GM12878 (cell line): ENCODE data around the gene MEIS1. TPM values are rescaled to one million over a fixed set of nuclear protein-coding genes. Genes with fewer than 3 reads are reported as not detected.

Source experiments
- ATAC-seq: fragments of 200-7000 bp; cut with Tn5 transposase; 3 replicates; pipeline ENCODE4 v1.9.1; 2020; ENCODE audit warnings: mild to moderate bottlenecking, moderate library complexity
- BruUV-seq: library from RNA; stranded (reverse); fragments of 400-500 nt; replicated peaks from 2 replicates; lab custom pipeline; 2021; lab: Mats Ljungman, UMichigan
- CTCF ChIA-PET: fragments of 300-600 bp; sonication (Branson Sonifier 250); formaldehyde crosslinking; extraction: SDS; loops from one replicate; lab custom pipeline; 2021; ENCODE audit warnings: inconsistent platforms; lab: Yijun Ruan, JAX
- POLR2A ChIA-PET: fragments of 350-600 bp; formaldehyde crosslinking; extraction: SDS; loops from one replicate; lab custom pipeline; 2021; ENCODE audit warnings: inconsistent platforms; lab: Charles Lee
- RAD21 ChIA-PET: fragments of 300-600 bp; sonication (Branson Sonifier 250); formaldehyde crosslinking; loops from one replicate; lab custom pipeline; 2023; ENCODE audit warnings: antibody characterized with exemption; ENCODE audit not compliant: unreplicated experiment; lab: Charles Lee
- SMC1A ChIA-PET: fragments of 300-600 bp; sonication (Branson Sonifier 250); formaldehyde crosslinking; loops from one replicate; lab custom pipeline; 2023; ENCODE audit not compliant: unreplicated experiment, uncharacterized antibody; lab: Charles Lee
- DNase-seq: peaks from one replicate; pipeline ENCODE4 v3.0.0-alpha.2; 2011; ENCODE audit warnings: low read depth, low spot score
- FAIRE-seq: peaks from 3 replicates; lab custom pipeline; 2011; peaks lifted over from hg19 to GRCh38; lab: Jason Lieb, UNC
- H2AFZ ChIP-seq: 2 replicates; pipeline ENCODE4 v1.6.0; 2011; ENCODE audit warnings: low read depth, low read length, control low read depth; ENCODE audit not compliant: control insufficient read depth
- H3K27ac ChIP-seq: 2 replicates; pipeline ENCODE4 v1.5.1; 2011; ENCODE audit warnings: control low read depth; ENCODE audit not compliant: control insufficient read depth, insufficient read depth
- H3K27me3 ChIP-seq, 2 experiments: replicated peaks in 1 of 2; 2 replicates each; pipeline versions ENCODE4 v1.6.0 to v1.6.1; 2011; ENCODE audit warnings: low read length in 1 of 2; ENCODE audit not compliant: control insufficient read depth in 2 of 2, insufficient read depth in 2 of 2
- H3K36me3 ChIP-seq, 2 experiments: 2 replicates each; pipeline ENCODE4 v1.5.1; 2011; ENCODE audit warnings: low read length in 1 of 2; ENCODE audit not compliant: control insufficient read depth in 2 of 2, insufficient read depth in 2 of 2
- H3K4me1 ChIP-seq: 2 replicates; pipeline ENCODE4 v1.6.1; 2011; ENCODE audit warnings: mild to moderate bottlenecking, low read length, moderate library complexity, mixed read lengths; ENCODE audit not compliant: control insufficient read depth, insufficient read depth
- H3K4me2 ChIP-seq: 2 replicates; pipeline ENCODE4 v1.6.0; 2011; ENCODE audit warnings: control low read depth; ENCODE audit not compliant: control insufficient read depth, insufficient read depth
- H3K4me3 ChIP-seq: fragments of 200-600 bp; sonication (generic); 2 replicates; pipeline ENCODE4 v1.5.1; 2016
- H3K79me2 ChIP-seq: 2 replicates; pipeline ENCODE4 v1.6.0; 2011; ENCODE audit warnings: low read length; ENCODE audit not compliant: control insufficient read depth, insufficient read depth
- H3K9ac ChIP-seq: 2 replicates; pipeline ENCODE4 v1.8.0; 2011; ENCODE audit warnings: low read length, control low read depth, mixed read lengths; ENCODE audit not compliant: control insufficient read depth, insufficient read depth
- H3K9me3 ChIP-seq: replicated peaks from 3 replicates; pipeline ENCODE4 v1.5.1; 2011; ENCODE audit warnings: mild to moderate bottlenecking, low read length; ENCODE audit not compliant: control insufficient read depth, insufficient read depth
- H4K20me1 ChIP-seq: 2 replicates; pipeline ENCODE4 v1.6.0; 2011; ENCODE audit not compliant: control insufficient read depth, insufficient read depth
- ATF2 ChIP-seq: IDR thresholded peaks from 2 replicates; pipeline ENCODE4 v1.6.1; 2012; ENCODE audit warnings: low read length, inconsistent platforms
- BCLAF1 ChIP-seq: fragments of 450-650 bp; IDR thresholded peaks from 2 replicates; pipeline ENCODE4 v1.6.1; 2017; ENCODE audit warnings: antibody characterized with exemption, mild to moderate bottlenecking, moderate library complexity
- E2F8 ChIP-seq: fragments of 450-650 bp; IDR thresholded peaks from 2 replicates; pipeline ENCODE4 v1.6.1; 2018; ENCODE audit warnings: mild to moderate bottlenecking, low read depth, moderate library complexity; ENCODE audit not compliant: partially characterized antibody
- FOS ChIP-seq: IDR thresholded peaks from 3 replicates; pipeline ENCODE4 v1.6.1; 2011; ENCODE audit warnings: borderline replicate concordance; ENCODE audit not compliant: insufficient read length; ENCODE audit errors: extremely low read depth
- GABPA ChIP-seq: IDR thresholded peaks from 2 replicates; pipeline ENCODE4 v1.6.1; 2014; ENCODE audit warnings: antibody characterized with exemption, low read depth, mild to moderate bottlenecking, inconsistent platforms
- MTA3 ChIP-seq: IDR thresholded peaks from 2 replicates; pipeline ENCODE4 v1.6.1; 2012; ENCODE audit warnings: low read length, inconsistent platforms, borderline replicate concordance
- NFYA ChIP-seq: IDR thresholded peaks from 2 replicates; pipeline ENCODE4 v1.6.1; 2011; ENCODE audit warnings: low read depth, mild to moderate bottlenecking, low read length, improper control_type of control experiment, borderline replicate concordance
- NKRF ChIP-seq: fragments of 450-650 bp; conservative IDR thresholded peaks from 2 replicates; pipeline ENCODE4 v1.6.1; 2017; ENCODE audit warnings: mild to moderate bottlenecking, moderate library complexity
- NR2C2 ChIP-seq: IDR thresholded peaks from 2 replicates; pipeline ENCODE4 v1.6.1; 2011; ENCODE audit warnings: borderline replicate concordance, low read depth; ENCODE audit not compliant: control insufficient read depth, insufficient read length
- NRF1 ChIP-seq: conservative IDR thresholded peaks from 2 replicates; pipeline ENCODE4 v1.6.1; 2011; ENCODE audit warnings: mild to moderate bottlenecking, low read depth, low read length, improper control_type of control experiment
- SRF ChIP-seq, 2 experiments: IDR thresholded peaks; 2 replicates each; pipeline ENCODE4 v1.6.1; 2011; ENCODE audit warnings: low read depth in 2 of 2, low read length in 2 of 2, mild to moderate bottlenecking in 1 of 2, moderate library complexity in 1 of 2
- SUZ12 ChIP-seq: fragments of 200-600 bp; sonication (generic); IDR thresholded peaks from one replicate; pipeline ENCODE4 v1.6.1; 2018; ENCODE audit warnings: antibody characterized with exemption, mild to moderate bottlenecking; ENCODE audit not compliant: unreplicated experiment
- TCF7 ChIP-seq: IDR thresholded peaks from 2 replicates; pipeline ENCODE4 v1.6.1; 2014; ENCODE audit warnings: antibody characterized with exemption, borderline replicate concordance
- WGBS: methylation state at CpG from one replicate; pipeline ENCODE4 v1.1.6; 2016; ENCODE audit warnings: low lambda C conversion rate; ENCODE audit not compliant: insufficient replicate concordance, insufficient coverage; ENCODE audit errors: missing lambda C conversion rate; 5-methylcytosine and 5-hydroxymethylcytosine counted together
- in situ Hi-C: fragments of 300-500 bp; cut with MboI; formaldehyde crosslinking; loops from 9 replicates; pipeline ENCODE4 v1.14.3; 2018; ENCODE audit warnings: mixed read lengths
- intact Hi-C: fragments of 100-400 bp; cut with micrococcal nuclease; formaldehyde crosslinking; loops from one replicate; pipeline ENCODE4 v1.14.2; 2022; ENCODE audit not compliant: unreplicated experiment
- polyA plus RNA-seq, 11 experiments: library from polyadenylated mRNA; depleted of rRNA in 4 of 11; unstranded in 6 of 11; stranded (reverse) in 5 of 11; fragments of >200 nt; fragmentation: Nextera tagmentation in 4 of 11; fragmentation: Illumina TruSeq in 1 of 11; extraction: Ambion mirVana in 4 of 11; extraction: Trizol in 1 of 11; gene quantifications; 1 replicate in 1 of 11; 2 replicates in 10 of 11; pipeline versions ENCODE4 v1.2.1 to v1.2.3, GENCODE V29; 2011 to 2016; ENCODE audit warnings: inconsistent platforms in 2 of 11, missing spikeins in 2 of 11, low read depth in 1 of 11
- total RNA-seq, 4 experiments: library from RNA; depleted of rRNA in 3 of 4; stranded (reverse); fragments of >200 nt in 3 of 4; fragmentation: Illumina TruSeq in 1 of 4; extraction: Trizol in 1 of 4; gene quantifications; 2 replicates each; pipeline versions ENCODE4 v1.2.1 to v1.2.3, GENCODE V29; 2013 to 2021

The MEIS1 gene
- total and polyA plus RNA-seq, 10 of the 15 experiments (the other 5 are each of a cell fraction or from before 2014, with no cell fraction given), result 0.04 to 0.31 (median 0.14) TPM; not detected in 6

GRCh38 chr2:66443979-66444861 is 9.3 kb downstream of the MEIS1 start:
- WGBS, result 53% methylated on average over 33 of the region's 33 CpGs
- intact Hi-C loops, result no loop called here
- Histone ChIP-seq H4K20me1 (no peaks in the 10 kb centered on the region), H3K79me2 (no peaks in the 10 kb centered on the region), H3K9me3 (no peaks in the 10 kb centered on the region), H3K4me3 (no peak overlapping the region), H3K27me3 (peaks cover 0 to 14% of the 10 kb centered on the region in 2 experiments), H2AFZ (no peak overlapping the region), H3K36me3 (no peaks in the 10 kb centered on the region), H3K4me2 (no peak overlapping the region), H3K9ac (no peak overlapping the region), H3K27ac (no peak overlapping the region), H3K4me1 (no peaks in the 10 kb centered on the region)
- DNase-seq (no peak), FAIRE-seq (no peak), ATAC-seq (no peak)
- BruUV-seq, result no TSS peak
- ChIA-PET POLR2A (no interaction called here), SMC1A (interaction anchor here (0.6 kb wide), 1 partner anchor 59 kb away, joined by 4 read pairs; no protein-coding TSS in a partner anchor), CTCF (interaction anchor here (1.0 kb wide), 1 partner anchor 14 kb away, joined by 3 read pairs; no protein-coding TSS in a partner anchor), RAD21 (no interaction called here)
- in situ Hi-C loops, result loop anchor here (25.0 kb wide), 2 partner anchors 1393 to 1993 kb away; no protein-coding TSS in a partner anchor
- TF ChIP-seq ATF2 (no peak), SUZ12 (no peak), NRF1 (no peak), MTA3 (no peak), SRF (IDR thresholded peaks at IDR 0.05; ENCODE audit: low read depth in 2 of 2, low read length in 2 of 2) (no peak), NR2C2 (no peak), NFYA (no peak), TCF7 (no peak), E2F8 (no peak), GABPA (no peak), FOS (no peak), NKRF (no peak), BCLAF1 (no peak)
